Retina (tissue), 1 donor: ENCODE results near the gene OTOA.
A peak's percentile ranks its signal among the peaks of the same experiment; 100 is the strongest.
"Not testable (repeated sequence)": the region's sequence is repeated elsewhere in the genome, so short reads cannot be mapped to it uniquely, and the experiment has no call there.

Experiments
- DNase-seq: peaks from one replicate; pipeline ENCODE4 v3.0.0-alpha.2; 2016

The OTOA gene

DNA sequence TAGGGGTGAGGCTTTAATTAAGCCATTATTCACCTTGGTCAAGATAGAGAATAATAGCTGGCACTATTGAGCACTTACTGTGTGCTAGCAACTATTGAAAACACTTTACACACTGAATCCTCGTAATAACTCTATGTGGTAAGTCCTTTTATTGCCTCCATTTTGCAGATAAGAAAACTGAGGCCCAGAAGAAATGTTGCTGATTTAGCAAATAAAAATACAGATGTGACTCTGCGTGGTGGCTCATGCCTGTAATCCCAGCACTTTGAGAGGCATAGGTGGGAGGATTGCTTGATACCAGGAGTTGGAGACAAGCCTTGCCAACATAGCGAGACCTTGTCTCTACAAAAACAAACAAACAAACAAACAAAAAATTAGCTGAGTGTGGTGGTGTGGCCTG, 19.4 kb downstream of the OTOA start:
- DNase-seq, result no peak

GRCh38 chr16:21684199-21684598, 20.4 kb downstream of the OTOA start:
- DNase-seq, result no peak

DNA sequence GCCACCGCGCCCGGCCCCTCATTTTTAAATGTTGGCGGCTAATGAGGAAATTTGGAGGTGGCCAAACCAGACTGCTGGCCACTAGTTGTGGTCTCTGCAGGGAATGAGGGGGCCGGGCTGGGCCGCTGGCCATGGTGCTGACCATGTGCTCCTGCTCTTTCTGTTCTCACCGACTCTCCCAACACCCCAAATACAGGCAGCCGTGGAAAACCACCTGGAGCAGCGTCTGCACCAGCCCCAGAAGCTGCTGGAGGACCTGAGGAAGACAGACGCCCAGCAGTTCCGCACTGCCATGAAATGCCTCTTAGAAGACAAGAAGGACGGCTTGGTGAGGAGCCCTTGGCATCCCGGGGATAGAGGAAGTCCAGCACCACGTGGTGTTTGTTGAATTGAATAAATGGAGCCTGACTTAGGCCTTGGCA, 21.3 kb downstream of the OTOA start:
- DNase-seq, result peak; percentile 36

- DNase-seq, result no peak
Observed at GRCh38 chr16:21689107-21689506, 25.3 kb downstream of the OTOA start.

GRCh38 chr16:21690967-21691366, 27.2 kb downstream of the OTOA start:
- not testable (repeated sequence) for DNase-seq

DNA sequence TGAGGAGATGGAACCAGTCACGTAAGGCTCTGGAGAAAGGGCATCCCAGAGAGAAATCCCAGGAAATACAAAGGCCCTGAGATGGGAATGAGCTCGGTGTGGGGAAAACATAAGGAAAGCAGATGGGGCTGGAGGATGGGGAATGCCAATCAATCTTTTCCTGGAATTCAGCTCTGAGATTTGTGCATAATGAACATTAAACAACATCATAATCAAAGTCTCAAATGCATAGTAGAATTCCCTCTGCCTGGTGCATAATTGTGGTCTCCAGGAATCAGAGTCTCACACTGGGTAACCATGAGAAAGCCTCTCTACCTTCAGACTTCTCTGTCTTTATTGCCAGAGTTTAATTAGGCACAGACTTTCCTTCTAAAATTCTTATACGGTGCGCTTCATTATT, 30.8 kb downstream of the OTOA start:
- no peak for DNase-seq

- DNase-seq, result no peak
Observed at GRCh38 chr16:21697032-21697431, 33.3 kb downstream of the OTOA start.

GRCh38 chr16:21698169-21699032, 34.6 kb downstream of the OTOA start:
- no peak for DNase-seq

GRCh38 chr16:21701271-21701670, 37.5 kb downstream of the OTOA start:
- no peak for DNase-seq

- DNase-seq, result no peak
Observed at GRCh38 chr16:21702276-21702675, 38.5 kb downstream of the OTOA start.

DNA sequence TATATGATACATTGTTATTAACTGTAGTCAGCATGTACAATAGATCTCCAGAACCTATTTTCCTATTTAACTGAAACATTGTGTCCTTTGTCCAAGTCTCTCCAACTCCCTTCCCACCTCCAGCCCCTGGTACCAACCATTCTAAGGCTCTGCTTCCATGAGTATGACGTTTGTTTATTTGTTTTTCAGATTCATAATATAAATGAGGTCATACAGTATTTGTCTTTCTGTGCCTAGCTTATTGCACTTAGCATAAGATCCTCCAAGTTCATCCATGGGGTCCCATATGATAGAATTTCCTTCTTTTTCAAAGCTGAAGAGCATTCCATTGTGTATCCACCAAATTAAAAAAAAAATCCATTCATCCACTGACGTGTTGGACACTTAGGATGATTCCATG, 39.4 kb downstream of the OTOA start:
- DNase-seq, result no peak

GRCh38 chr16:21703589-21704174, 39.9 kb downstream of the OTOA start:
- no peak for DNase-seq

DNA sequence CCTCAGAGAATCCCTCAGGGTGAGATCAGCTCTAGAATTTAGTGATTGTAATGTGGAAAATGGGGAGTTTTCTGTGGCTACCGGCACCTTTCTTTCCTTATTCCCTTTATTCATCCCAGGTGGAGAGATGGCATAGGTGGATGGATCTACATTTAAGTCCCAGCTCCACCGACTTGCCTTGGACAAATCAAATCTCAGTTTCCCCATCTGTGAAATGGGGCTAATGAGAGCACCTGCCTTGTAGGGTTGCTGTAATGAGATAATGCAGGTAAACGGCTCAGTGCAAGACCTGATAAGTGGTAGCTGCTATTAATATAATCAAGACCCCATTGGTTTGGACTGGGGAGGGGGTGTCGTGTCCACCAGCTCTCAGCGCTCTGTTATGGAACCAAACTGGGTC, 40.5 kb downstream of the OTOA start:
- DNase-seq, result no peak

- DNase-seq, result no peak
Observed at GRCh38 chr16:21704733-21705132, 41.0 kb downstream of the OTOA start.

- DNase-seq, result peak; percentile 56
Observed at GRCh38 chr16:21708533-21709115, 44.9 kb downstream of the OTOA start.

GRCh38 chr16:21710938-21711337, 47.2 kb downstream of the OTOA start:
- DNase-seq, result no peak

GRCh38 chr16:21713549-21714368, 50.0 kb downstream of the OTOA start:
- no peak for DNase-seq

- DNase-seq, result not testable (repeated sequence)
Observed at GRCh38 chr16:21714369-21714618, 50.5 kb downstream of the OTOA start.

GRCh38 chr16:21717608-21718007, 53.8 kb downstream of the OTOA start:
- DNase-seq, result no peak

- DNase-seq, result no peak
Observed at GRCh38 chr16:21719283-21719682, 55.5 kb downstream of the OTOA start.

DNA sequence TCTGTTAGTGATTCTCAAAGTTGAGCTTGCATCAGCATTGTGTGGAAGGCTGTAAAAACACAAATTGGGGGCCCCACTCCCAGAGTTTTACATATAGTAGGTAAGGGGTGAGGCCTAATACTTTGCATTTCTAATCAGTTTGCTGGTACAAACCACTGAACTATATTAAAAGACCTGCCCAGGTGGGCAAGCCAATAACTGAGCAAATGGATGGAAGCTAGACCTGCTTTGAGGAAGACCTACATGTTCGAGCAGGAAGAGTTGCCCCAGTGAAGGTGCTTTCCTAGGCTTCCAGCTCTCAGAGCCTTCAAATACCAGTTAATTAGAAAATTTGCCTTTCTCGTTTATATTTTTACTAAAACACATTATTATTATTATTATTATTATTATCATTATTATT, 56.8 kb downstream of the OTOA start:
- DNase-seq, result no peak

- DNase-seq, result no peak
Observed at GRCh38 chr16:21722771-21723455, 59.1 kb downstream of the OTOA start.

GRCh38 chr16:21723532-21723931, 59.8 kb downstream of the OTOA start:
- no peak for DNase-seq
